Activated naive CD8-positive, alpha-beta T cell treated with anti-CD3 and anti-CD28 coated beads, Interleukin-2, amount 10 ng/mL, durations not matched to agents 7 days and 5 days (primary cell): ENCODE measurements around the gene KRT78. TPM values are rescaled to one million over a fixed set of nuclear protein-coding genes. Genes with fewer than 3 reads are reported as not detected.
A peak's percentile ranks its signal among the peaks of the same experiment; 100 is the strongest.
"Not testable (repeated sequence)": the region's sequence is repeated elsewhere in the genome, so short reads cannot be mapped to it uniquely, and the experiment has no call there.

Source experiments
- ATAC-seq: fragments of 150-1000 bp; cut with Tn5 transposase; one replicate; pipeline ENCODE4 v1.10.0; 2021; ENCODE audit warnings: low read depth, moderate library complexity
- POLR2A ChIA-PET: fragments of 350-600 bp; sonication (Branson Sonifier 250); formaldehyde crosslinking; loops from one replicate; lab custom pipeline; 2021; ENCODE audit warnings: antibody characterized with exemption; lab: Charles Lee
- DNase-seq: peaks from one replicate; pipeline ENCODE4 v3.0.0; 2021
- H3K27ac Mint-ChIP-seq: one replicate; pipeline ENCODE4 v1.8.0; 2022; ENCODE audit warnings: mild to moderate bottlenecking, mixed read lengths
- H3K27me3 Mint-ChIP-seq: one replicate; pipeline ENCODE4 v1.8.0; 2022; ENCODE audit warnings: mild to moderate bottlenecking, moderate library complexity, mixed read lengths
- H3K36me3 Mint-ChIP-seq: one replicate; pipeline ENCODE4 v1.8.0; 2021; ENCODE audit warnings: mild to moderate bottlenecking, mixed read lengths
- H3K4me1 Mint-ChIP-seq: one replicate; pipeline ENCODE4 v1.8.0; 2021; ENCODE audit warnings: mixed read lengths
- H3K4me3 Mint-ChIP-seq: one replicate; pipeline ENCODE4 v1.8.0; 2022; ENCODE audit warnings: mild to moderate bottlenecking, moderate library complexity, mixed read lengths
- H3K9me3 Mint-ChIP-seq: one replicate; pipeline ENCODE4 v1.8.0; 2021; ENCODE audit warnings: mixed read lengths
- total RNA-seq, 2 experiments: library from RNA; stranded (reverse); gene quantifications; one replicate each; pipeline ENCODE4 v1.2.3, GENCODE V29; 2021

Gene KRT78, protein sequence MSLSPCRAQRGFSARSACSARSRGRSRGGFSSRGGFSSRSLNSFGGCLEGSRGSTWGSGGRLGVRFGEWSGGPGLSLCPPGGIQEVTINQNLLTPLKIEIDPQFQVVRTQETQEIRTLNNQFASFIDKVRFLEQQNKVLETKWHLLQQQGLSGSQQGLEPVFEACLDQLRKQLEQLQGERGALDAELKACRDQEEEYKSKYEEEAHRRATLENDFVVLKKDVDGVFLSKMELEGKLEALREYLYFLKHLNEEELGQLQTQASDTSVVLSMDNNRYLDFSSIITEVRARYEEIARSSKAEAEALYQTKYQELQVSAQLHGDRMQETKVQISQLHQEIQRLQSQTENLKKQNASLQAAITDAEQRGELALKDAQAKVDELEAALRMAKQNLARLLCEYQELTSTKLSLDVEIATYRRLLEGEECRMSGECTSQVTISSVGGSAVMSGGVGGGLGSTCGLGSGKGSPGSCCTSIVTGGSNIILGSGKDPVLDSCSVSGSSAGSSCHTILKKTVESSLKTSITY
- total RNA-seq = not detected

DNA sequence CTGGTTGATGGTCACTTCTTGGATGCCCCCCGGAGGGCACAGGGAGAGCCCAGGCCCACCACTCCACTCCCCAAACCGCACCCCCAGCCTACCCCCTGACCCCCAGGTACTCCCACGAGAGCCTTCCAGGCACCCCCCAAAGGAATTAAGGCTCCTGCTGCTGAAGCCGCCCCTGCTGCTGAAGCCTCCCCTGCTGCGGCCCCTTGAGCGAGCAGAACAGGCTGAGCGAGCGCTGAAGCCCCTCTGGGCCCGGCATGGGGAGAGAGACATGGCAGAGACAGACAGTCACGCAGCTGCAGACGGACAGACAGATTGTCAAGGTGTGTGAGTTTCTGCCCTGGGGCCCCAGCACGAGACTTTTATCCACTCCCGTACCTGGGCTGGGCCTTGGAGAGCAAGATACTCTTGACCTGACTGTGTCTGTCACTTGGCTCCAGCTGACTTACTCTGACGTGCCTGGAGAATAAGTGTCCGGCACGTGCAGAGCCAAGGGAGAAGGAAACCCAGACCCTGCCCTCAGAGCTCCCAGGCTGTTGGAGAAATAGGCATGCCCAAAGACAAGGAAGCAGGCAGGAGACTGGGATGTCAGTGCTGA lies at the start of gene KRT78:
TSS of gene KRT78 (minus strand) at position 334 of the 595 bp plus-strand sequence. CDS start at position 270, 64 bp downstream.
- Mint-ChIP-seq H3K9me3 (no peaks in the 10 kb centered on the region), H3K4me1 (no peaks in the 10 kb centered on the region), H3K27me3 (peaks cover 15% of the 10 kb centered on the region), H3K27ac (peak within 1 kb of the TSS; percentile 6), H3K4me3 (no peak within 1 kb of the TSS), H3K36me3 (no peaks in the 10 kb centered on the region)
- DNase-seq = no peak
- no peak for ATAC-seq
- POLR2A ChIA-PET = no interaction called here

DNA sequence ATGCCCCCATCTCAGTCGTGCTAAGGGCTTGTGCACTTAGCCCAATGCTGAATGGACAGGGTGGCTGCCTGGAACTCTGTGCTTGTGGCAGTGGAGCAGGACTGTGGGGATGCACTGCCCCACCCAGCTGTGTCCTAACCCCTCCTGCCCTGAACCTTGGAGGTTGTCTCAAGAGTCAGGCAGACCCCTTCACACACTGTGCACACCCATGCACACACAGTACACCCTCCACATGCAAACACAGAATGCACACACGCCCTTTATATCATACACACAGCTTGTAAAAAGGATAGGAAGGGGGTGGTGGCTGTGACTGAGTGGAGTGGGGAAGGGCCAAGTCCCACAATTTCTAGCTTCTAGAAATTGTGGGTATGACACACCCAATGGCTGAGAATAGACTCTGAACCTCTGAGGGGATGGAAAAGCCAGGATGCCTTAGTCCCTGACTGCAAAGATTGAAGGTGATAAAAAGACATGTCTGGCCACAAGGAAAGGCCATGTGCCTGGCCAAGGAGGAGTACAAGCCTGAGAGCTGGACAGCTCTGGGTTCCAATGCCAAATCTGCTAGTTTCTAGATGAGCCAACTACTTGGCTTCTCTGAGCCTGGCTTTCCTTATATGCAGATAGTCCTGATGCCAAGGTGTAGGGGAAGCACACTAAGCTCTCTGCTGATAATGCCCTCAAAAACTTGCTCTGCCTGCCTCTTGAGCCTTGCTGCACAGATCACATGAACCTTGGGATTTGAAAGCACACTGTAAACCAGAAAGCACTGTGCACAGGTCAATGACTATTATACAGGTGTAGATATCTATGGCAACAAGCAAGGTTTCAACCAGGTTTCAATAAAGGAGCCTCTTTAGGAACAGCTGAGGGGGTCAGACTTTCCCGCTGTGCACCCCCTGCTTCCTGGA lies 47.7 kb upstream of the KRT78 start:
- no peaks in the 10 kb centered on the region for H3K9me3 Mint-ChIP-seq
- H3K27ac Mint-ChIP-seq = no peak overlapping the region
- POLR2A ChIA-PET = no interaction called here
- H3K4me3 Mint-ChIP-seq = no peak overlapping the region
- no peaks in the 10 kb centered on the region for H3K36me3 Mint-ChIP-seq
- peaks cover 6% of the 10 kb centered on the region for H3K27me3 Mint-ChIP-seq
- DNase-seq (no peak), ATAC-seq (no peak)
- H3K4me1 Mint-ChIP-seq = no peaks in the 10 kb centered on the region

DNA sequence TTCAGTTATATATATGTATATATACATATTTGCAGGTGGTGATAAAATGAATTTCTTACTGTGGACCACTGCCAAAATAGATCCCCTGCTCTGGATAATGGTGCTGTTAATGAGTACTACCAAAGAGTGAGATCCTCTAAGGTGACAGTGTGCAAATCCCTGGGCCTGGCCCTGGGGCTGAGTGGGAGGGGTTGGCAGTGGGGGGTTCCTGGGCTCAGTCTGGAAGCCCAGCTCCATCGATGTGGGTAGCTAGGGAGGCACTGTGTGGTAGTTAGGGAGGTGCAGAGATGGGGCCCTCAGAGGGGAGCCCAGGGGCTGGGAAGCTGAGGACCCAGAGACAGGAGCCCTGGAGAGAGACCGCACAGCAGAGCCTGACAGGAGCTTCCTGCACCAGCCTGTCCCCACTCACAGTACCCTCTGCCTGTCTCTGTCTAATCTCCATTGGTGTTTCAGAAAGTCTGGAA lies 47.0 kb upstream of the KRT78 start:
- Mint-ChIP-seq H3K27ac (no peak overlapping the region), H3K4me1 (no peaks in the 10 kb centered on the region), H3K9me3 (no peaks in the 10 kb centered on the region), H3K27me3 (peaks cover 6% of the 10 kb centered on the region), H3K4me3 (no peak overlapping the region), H3K36me3 (no peaks in the 10 kb centered on the region)
- ATAC-seq (no peak), DNase-seq (no peak)
- POLR2A ChIA-PET = no interaction called here

DNA sequence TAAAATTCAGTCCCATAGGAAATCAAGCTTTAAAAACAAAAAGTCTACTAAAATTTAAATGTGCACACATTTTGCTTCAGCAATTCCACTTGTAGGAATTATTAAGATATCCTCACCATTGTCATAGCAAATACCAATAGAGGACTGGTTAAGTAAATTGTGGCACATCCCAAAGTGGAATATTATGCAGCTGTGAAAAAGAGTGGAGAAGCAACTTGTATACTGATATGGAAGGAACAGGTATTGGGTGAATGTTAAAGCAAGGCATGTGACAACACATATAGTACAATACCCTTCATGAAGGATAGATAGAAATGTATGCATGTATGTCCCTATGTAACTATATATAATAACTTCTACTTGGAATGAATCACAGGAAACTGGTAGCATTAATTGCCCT lies 44.2 kb upstream of the KRT78 start:
- Mint-ChIP-seq H3K36me3 (no peaks in the 10 kb centered on the region), H3K9me3 (no peaks in the 10 kb centered on the region)
- POLR2A ChIA-PET = no interaction called here

DNA sequence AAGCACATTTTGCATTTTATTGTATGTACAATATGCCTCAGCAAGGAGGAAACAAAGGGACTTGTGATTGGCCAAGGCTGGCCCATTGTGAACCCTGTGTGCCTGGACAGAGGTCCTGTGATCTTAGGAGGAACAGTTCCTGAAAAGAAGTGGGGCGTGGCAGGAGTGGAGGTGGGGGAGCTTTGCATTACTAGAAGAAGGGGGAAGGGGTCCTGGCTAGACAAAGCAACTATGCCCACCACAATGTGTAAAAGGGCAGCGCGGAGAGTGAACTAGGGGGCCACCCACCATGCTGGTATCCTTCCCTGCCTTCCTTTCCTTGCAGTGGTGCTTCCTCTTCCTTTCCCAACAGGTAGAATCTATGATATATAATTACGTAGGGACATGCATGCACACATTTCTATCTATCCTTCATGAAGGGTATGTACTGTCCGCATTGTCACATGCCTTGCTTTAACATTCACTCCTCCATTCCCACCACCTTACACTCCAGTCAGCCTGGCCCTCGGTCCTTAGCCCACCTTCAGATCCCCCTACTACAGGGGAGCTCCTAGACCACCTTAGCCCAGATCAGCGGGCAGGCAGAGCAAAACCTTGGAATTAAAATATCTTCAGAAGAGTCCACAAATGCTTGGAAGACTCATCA lies 43.5 kb upstream of the KRT78 start:
- Mint-ChIP-seq H3K4me3 (no peak overlapping the region), H3K4me1 (no peaks in the 10 kb centered on the region), H3K27ac (no peak overlapping the region), H3K9me3 (no peaks in the 10 kb centered on the region), H3K27me3 (peaks cover 6% of the 10 kb centered on the region), H3K36me3 (no peaks in the 10 kb centered on the region)
- ATAC-seq = no peak
- POLR2A ChIA-PET = no interaction called here
- no peak for DNase-seq

More for the DNA sequence above, 44.2 kb upstream of the KRT78 start:
- ATAC-seq = no peak
- H3K27ac Mint-ChIP-seq = no peak overlapping the region
- H3K4me1 Mint-ChIP-seq = no peaks in the 10 kb centered on the region
- peaks cover 6% of the 10 kb centered on the region for H3K27me3 Mint-ChIP-seq
- no peak overlapping the region for H3K4me3 Mint-ChIP-seq
- DNase-seq = no peak

DNA sequence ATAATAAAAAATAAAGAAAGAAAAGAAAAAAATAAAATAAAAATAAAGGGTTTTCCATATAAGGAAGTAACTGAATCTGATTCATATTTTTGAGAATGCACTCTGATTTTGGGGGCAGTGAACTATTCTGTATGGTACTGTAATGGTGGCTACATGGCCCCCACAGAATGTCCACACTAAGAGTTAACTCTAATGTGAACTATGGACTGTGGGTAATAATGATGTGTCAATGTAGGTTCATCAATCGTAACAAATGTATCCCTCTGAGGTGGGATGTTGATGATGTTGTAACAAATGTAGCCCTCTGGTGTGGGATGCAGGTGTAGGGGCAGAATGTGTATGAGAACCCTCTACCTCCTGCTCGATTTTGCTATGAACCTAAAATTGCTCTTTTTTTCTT lies 42.2 kb upstream of the KRT78 start:
- H3K9me3 Mint-ChIP-seq = no peaks in the 10 kb centered on the region
- no peak overlapping the region for H3K4me3 Mint-ChIP-seq
- no peak overlapping the region for H3K27ac Mint-ChIP-seq
- H3K27me3 Mint-ChIP-seq = peaks cover 2% of the 10 kb centered on the region
- ATAC-seq (no peak), DNase-seq (no peak)
- H3K36me3 Mint-ChIP-seq = no peaks in the 10 kb centered on the region
- H3K4me1 Mint-ChIP-seq = no peaks in the 10 kb centered on the region
- POLR2A ChIA-PET = no interaction called here

DNA sequence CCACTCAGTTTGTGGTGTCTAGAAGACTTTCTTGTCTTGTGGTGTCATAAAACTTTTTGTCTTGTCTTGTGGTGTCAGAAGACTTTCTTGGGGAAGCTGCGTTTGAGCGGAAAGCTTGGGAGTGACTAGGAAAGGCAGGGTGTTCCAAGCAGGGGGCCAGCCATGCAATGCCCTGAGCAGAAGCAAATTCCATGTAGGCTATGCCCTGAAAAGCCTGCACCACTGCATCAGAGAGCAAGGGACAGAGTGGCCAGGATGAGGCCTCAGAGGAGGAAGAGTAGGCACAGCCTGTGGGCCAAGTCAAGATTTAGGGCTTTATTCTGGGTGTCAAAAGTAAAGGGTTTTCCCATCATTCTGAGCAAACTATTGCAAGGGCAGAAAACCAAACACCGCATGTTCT lies 41.6 kb upstream of the KRT78 start:
- no peaks in the 10 kb centered on the region for H3K9me3 Mint-ChIP-seq
- H3K27ac Mint-ChIP-seq = no peak overlapping the region
- H3K36me3 Mint-ChIP-seq = no peaks in the 10 kb centered on the region
- ATAC-seq (no peak), DNase-seq (no peak)
- peaks cover 2% of the 10 kb centered on the region for H3K27me3 Mint-ChIP-seq
- H3K4me1 Mint-ChIP-seq = no peaks in the 10 kb centered on the region
- no peak overlapping the region for H3K4me3 Mint-ChIP-seq
- POLR2A ChIA-PET = no interaction called here

DNA sequence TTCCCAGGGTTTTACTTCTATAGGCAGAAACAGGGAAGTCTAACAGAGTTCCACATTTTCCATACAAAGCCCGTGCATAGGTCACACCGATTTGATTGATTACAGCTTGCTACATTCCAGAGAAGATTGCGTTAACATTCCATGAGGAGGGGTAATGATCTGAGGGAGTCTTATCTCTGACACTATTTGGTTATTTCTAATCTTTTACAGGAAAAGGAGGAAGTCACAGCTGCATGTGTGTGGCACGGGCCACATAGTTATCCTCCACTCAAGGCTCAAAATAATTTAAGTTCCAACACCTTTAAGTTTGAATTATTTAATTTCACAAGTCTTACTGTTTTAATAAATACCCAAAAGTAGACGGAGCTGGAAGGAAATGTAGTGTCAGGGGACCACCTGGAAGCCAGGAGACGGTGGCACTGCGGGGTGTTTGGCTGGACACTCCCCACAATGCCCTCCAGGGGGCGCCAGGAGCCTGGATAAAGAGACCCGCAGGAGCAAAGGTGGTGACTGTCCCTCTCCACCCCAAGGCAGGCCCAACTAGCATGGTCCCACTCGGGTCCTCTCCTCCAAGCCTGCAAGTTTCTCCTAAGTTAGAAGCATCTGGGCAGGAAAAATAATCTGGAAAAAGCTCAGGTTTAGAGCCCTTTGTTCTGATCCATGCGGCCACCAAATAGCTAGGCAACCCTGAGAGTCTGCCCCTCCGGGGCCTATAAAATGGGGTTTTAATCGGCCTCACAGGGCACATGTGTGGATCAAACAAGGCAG lies 35.9 kb upstream of the KRT78 start:
- no peaks in the 10 kb centered on the region for H3K36me3 Mint-ChIP-seq

DNA sequence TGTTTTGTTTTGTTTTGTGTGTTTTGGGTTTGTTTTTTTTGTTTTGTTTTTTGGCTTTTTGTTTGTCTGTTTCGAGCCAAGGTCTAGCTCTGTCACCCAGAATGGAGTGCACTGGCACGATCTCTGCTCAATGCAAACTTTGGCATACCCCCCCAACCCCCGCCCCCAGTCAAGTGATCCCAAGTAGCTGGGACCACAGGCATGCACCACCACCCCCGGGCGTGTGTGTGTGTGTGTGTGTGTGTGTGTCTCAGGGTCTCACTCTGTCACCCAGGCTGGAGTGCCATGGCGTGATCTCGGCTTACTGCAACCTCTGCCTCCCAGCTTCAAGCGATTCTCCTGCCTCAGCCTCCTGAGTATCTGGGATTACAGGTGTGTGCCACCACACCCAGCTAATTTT lies 31.7 kb upstream of the KRT78 start:
- not testable (repeated sequence) for H3K36me3 Mint-ChIP-seq, H3K4me1 Mint-ChIP-seq, DNase-seq, H3K27me3 Mint-ChIP-seq, H3K4me3 Mint-ChIP-seq, H3K27ac Mint-ChIP-seq, H3K9me3 Mint-ChIP-seq, ATAC-seq
- POLR2A ChIA-PET = interaction anchor here (1.3 kb wide), 1 partner anchor 519 kb away, joined by 3 read pairs; no protein-coding TSS in a partner anchor

More for the DNA sequence above, 35.9 kb upstream of the KRT78 start:
- ATAC-seq = peak; percentile 66
- Mint-ChIP-seq H3K9me3 (no peaks in the 10 kb centered on the region), H3K4me3 (no peak overlapping the region), H3K27me3 (peaks cover 7% of the 10 kb centered on the region), H3K27ac (no peak overlapping the region), H3K4me1 (peaks cover 7% of the 10 kb centered on the region)
- peak; percentile 86 for DNase-seq
- POLR2A ChIA-PET = no interaction called here

DNA sequence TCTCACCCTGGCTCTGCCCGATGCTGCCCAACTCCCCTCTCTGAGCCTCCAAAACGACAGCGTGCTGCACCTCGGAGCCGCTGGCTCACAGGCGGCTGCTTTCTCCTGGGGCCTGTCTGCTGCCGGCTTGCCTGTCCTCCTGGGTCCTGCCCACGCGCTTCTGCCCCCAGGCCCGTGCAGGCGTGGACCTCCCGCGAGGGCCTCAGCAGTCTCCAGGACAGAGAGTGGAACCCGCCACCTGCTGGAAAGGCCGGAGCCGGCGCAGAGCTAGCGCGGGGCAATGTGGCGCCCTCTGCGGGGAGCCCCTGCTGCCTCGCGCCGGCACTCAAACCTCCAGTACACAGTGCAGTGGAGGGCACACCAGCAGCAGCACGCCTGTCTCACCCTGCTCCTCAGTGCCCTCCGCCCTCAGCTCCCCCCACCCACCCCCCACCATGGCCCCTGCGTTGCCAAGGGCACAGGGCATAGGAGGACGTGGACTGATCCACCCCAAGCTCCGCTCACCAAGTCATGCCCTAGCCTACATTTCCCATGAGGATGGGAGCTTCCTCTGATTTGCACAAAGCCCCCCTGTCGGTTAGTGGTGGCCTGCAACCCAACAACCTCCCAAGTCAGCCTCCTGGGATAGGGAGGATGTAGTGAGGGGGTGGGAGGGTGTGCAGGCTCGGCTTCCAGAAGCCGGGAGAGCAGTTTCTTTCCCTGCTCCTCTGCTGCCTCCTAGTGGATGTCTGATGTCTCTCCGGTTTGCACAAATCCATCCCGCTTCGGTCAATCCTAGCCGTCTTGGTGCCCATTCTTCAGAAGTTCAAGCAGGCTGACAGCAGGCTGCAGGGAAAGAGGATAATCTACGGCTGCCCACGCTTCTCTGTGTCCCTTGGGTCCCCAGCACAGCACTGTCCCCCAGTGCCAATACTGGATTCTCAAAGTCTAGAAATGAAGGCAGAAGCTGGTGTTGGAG lies 30.9 kb upstream of the KRT78 start:
- POLR2A ChIA-PET = interaction anchor here (1.0 to 1.3 kb wide), 2 partner anchors 294 to 519 kb away, joined by 3 read pairs; no protein-coding TSS in a partner anchor
- ATAC-seq = peak; percentile 95
- Mint-ChIP-seq H3K27me3 (peaks cover 7% of the 10 kb centered on the region), H3K4me1 (peaks cover 9% of the 10 kb centered on the region), H3K9me3 (no peaks in the 10 kb centered on the region), H3K27ac (no peak overlapping the region), H3K36me3 (no peaks in the 10 kb centered on the region), H3K4me3 (peak overlapping the region; percentile 68)
- peak; percentile 84 for DNase-seq

DNA sequence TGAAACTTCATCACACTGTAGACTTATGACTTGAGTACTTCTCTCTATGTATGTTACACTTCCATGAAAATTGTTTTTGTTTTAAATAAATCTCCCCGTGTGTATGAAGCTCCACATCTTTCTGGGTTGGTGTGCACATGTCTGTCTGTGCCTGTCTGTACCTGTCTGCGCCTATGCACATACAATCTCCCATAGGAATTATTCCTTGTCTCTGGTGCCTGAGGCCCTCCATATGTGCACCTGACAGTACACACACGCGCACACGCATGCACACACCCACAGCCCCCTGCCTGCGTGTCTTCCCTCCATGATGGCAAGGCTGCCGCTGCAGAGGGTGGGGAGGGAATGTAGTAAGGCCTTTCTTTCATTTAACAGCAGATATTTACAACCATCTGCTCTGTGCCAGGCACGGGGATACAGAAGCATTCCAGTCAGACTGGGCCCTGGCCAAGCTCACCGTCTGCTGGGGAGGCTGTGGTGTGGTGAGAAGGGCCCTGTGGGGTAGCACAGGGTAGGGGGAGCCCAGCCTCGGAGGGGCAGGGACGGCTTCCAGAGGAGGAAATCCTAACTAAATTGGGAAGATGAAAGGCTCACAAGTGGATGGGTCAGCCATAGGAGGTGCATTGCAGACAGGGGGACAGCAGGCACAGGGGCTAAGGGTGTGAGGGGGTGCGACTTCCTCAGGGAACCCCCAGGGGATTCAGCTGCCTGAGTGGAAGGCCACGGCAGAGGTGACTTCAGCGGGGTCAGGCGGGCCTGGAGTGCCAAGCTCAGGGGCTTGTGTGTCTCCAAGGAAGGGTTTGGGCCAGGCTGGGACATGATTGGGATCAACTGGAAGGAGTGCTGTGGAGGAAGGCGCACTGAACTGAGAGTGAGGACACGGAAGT lies 30.0 kb upstream of the KRT78 start:
- ATAC-seq (no peak), DNase-seq (no peak)
- Mint-ChIP-seq H3K9me3 (no peaks in the 10 kb centered on the region), H3K4me1 (peaks cover 12% of the 10 kb centered on the region), H3K27me3 (peaks cover 8% of the 10 kb centered on the region), H3K36me3 (no peaks in the 10 kb centered on the region), H3K27ac (no peak overlapping the region), H3K4me3 (no peak overlapping the region)
- POLR2A ChIA-PET = no interaction called here
